Trophoblast cell (in vitro differentiated cells and primary cell): ENCODE measurements around the gene INTS4. TPM values are rescaled to one million over a fixed set of nuclear protein-coding genes. Genes with fewer than 3 reads are reported as not detected.
"Not testable (repeated sequence)": the region's sequence is repeated elsewhere in the genome, so short reads cannot be mapped to it uniquely, and the experiment has no call there.

Source experiments
- DNase-seq, 2 donors: peaks; one replicate each; pipeline ENCODE4 v3.0.0-alpha.2; 2016
- H2AFZ ChIP-seq: 2 replicates; pipeline ENCODE4 v1.6.1; 2013; ENCODE audit warnings: low read length, moderate library complexity, mild to moderate bottlenecking; ENCODE audit not compliant: insufficient read depth, poor library complexity
- H2AK5ac ChIP-seq: 2 replicates; pipeline ENCODE4 v1.6.1; 2013; ENCODE audit warnings: mild to moderate bottlenecking, low read length
- H2BK120ac ChIP-seq: 2 replicates; pipeline ENCODE4 v1.6.1; 2013; ENCODE audit warnings: low read length, mild to moderate bottlenecking, moderate library complexity; ENCODE audit not compliant: insufficient read depth, poor library complexity
- H2BK12ac ChIP-seq: 2 replicates; pipeline ENCODE4 v1.6.1; 2013; ENCODE audit warnings: mild to moderate bottlenecking, low read length, moderate library complexity
- H2BK5ac ChIP-seq: 2 replicates; pipeline ENCODE4 v1.6.1; 2013; ENCODE audit warnings: low read length, low read depth, moderate library complexity, mild to moderate bottlenecking; ENCODE audit not compliant: poor library complexity
- H3K14ac ChIP-seq: 2 replicates; pipeline ENCODE4 v1.6.1; 2013; ENCODE audit warnings: mild to moderate bottlenecking, low read length
- H3K18ac ChIP-seq: 2 replicates; pipeline ENCODE4 v1.6.1; 2013; ENCODE audit warnings: mild to moderate bottlenecking, low read length
- H3K23ac ChIP-seq: 2 replicates; pipeline ENCODE4 v1.6.1; 2013; ENCODE audit warnings: low read length
- H3K27ac ChIP-seq: 2 replicates; pipeline ENCODE4 v1.5.1; 2013; ENCODE audit warnings: low read depth, mild to moderate bottlenecking, inconsistent platforms, low read length, moderate library complexity
- H3K27me3 ChIP-seq: 2 replicates; pipeline ENCODE4 v1.6.1; 2013; ENCODE audit warnings: inconsistent platforms, mild to moderate bottlenecking, low read length, moderate library complexity; ENCODE audit not compliant: insufficient read depth
- H3K36me3 ChIP-seq, 2 experiments: 1 replicate in 1 of 2; 2 replicates in 1 of 2; pipeline ENCODE4 v1.6.1; 2013; ENCODE audit warnings: low read length in 2 of 2, mild to moderate bottlenecking in 2 of 2, moderate library complexity in 1 of 2; ENCODE audit not compliant: insufficient read depth in 2 of 2, control insufficient read depth in 1 of 2
- H3K4ac ChIP-seq: 2 replicates; pipeline ENCODE4 v1.6.1; 2013; ENCODE audit warnings: low read depth, mild to moderate bottlenecking, low read length, moderate library complexity
- H3K4me1 ChIP-seq, 2 experiments: 1 replicate in 1 of 2; 2 replicates in 1 of 2; pipeline ENCODE4 v1.6.1; 2013; ENCODE audit warnings: low read length in 2 of 2, mild to moderate bottlenecking in 2 of 2, moderate library complexity in 1 of 2; ENCODE audit not compliant: insufficient read depth in 2 of 2, control insufficient read depth in 1 of 2
- H3K4me2 ChIP-seq: 2 replicates; pipeline ENCODE4 v1.6.1; 2013; ENCODE audit warnings: inconsistent platforms, mild to moderate bottlenecking, low read length, moderate library complexity
- H3K4me3 ChIP-seq: 2 replicates; pipeline ENCODE4 v1.5.1; 2013; ENCODE audit warnings: mild to moderate bottlenecking, low read depth, low read length, inconsistent platforms
- H3K79me1 ChIP-seq: one replicate; pipeline ENCODE4 v1.6.1; 2013; ENCODE audit warnings: low read length
- H3K79me2 ChIP-seq: 2 replicates; pipeline ENCODE4 v1.6.1; 2013; ENCODE audit warnings: low read length, mild to moderate bottlenecking; ENCODE audit not compliant: control insufficient read depth, insufficient read depth, poor library complexity
- H3K9ac ChIP-seq: 2 replicates; pipeline ENCODE4 v1.6.1; 2013; ENCODE audit warnings: mild to moderate bottlenecking, low read length
- H3K9me3 ChIP-seq: 2 replicates; pipeline ENCODE4 v1.6.1; 2013; ENCODE audit warnings: low read depth, mild to moderate bottlenecking, control low read depth, inconsistent platforms, low read length; ENCODE audit not compliant: insufficient read depth
- H4K12ac ChIP-seq: 2 replicates; pipeline ENCODE4 v1.6.1; 2013; ENCODE audit warnings: low read depth, mild to moderate bottlenecking, low read length, moderate library complexity
- H4K8ac ChIP-seq: 2 replicates; pipeline ENCODE4 v1.6.1; 2013; ENCODE audit warnings: low read depth, mild to moderate bottlenecking, low read length, moderate library complexity
- H4K91ac ChIP-seq: one replicate; pipeline ENCODE4 v1.6.1; 2013; ENCODE audit warnings: low read depth, mild to moderate bottlenecking, low read length, moderate library complexity
- WGBS: extraction: QIAGEN DNeasy Blood & Tissue Kit; methylation state at CpG from one replicate; pipeline ENCODE4 v1.1.7; 2013; ENCODE audit warnings: missing lambda C conversion rate; ENCODE audit not compliant: insufficient read length, insufficient coverage; ENCODE audit errors: extremely low coverage; 5-methylcytosine and 5-hydroxymethylcytosine counted together
- polyA plus RNA-seq: library from polyadenylated mRNA; stranded (reverse); fragments of 200-250 nt; gene quantifications from 2 replicates; pipeline ENCODE4 v1.2.3, GENCODE V29; 2013

Gene INTS4
- 24.7 and 25.4 TPM in 2 replicates for polyA plus RNA-seq

DNA sequence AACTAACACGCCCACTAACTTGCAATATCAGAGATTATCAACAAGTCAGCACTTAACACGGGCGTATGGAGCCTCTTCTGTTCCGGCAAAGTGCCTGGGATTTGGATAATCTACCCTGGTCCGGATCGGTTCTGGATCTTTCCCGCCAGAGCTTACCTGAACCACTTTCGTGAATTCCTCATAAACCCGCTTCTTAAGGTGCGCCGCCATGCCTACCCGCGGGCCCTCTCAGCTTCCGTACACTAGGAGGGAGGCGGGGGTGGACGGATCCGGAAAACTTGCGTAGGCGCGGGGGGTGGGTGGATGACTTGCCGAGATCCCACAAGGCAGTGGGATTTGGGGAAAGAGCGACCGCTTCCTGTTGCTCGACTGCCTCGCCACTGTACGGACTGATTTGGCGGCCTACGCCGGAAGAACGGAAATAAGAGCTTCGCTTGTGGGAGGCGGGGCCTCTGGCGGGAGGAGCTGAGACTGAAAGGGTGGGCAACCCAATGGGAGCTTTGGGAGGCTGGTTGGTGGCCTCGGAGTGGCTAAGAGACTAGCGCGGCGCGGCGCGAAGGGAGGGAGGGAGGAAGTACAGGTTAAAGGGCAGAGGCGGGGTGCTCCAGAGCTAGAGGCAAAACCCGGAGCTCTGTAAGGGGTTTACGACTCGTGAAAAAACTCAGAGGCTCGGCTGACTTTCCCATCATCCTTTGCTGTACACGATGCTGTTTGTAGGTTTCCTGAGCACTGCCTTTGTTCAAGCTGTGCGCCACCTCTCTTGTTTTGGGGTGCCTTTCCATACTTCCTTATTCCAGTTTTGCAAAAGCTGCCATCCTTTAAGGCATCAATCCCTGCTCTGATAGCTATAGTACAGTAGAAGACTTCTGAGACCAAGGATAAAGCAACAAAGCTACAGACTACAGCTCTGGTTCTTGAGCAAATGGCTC, at the start of gene INTS4:
Gene INTS4 (minus strand): TSS at position 235 of the 929 bp plus-strand sequence. CDS start 25 bp downstream, at position 210.
- no peak within 1 kb of the TSS for H2AK5ac ChIP-seq
- no peaks in the 10 kb centered on the region for H3K9me3 ChIP-seq
- H3K9ac ChIP-seq = peak within 1 kb of the TSS; percentile 88
- peak within 1 kb of the TSS; percentile 86 for H4K8ac ChIP-seq
- peaks cover 4% of the 10 kb centered on the region for H3K79me2 ChIP-seq
- H2BK12ac ChIP-seq = no peak within 1 kb of the TSS
- H3K27ac ChIP-seq = peak within 1 kb of the TSS; percentile 59
- peak within 1 kb of the TSS; percentile 36 for H2BK5ac ChIP-seq
- peaks cover 3 to 6% of the 10 kb centered on the region in 2 experiments for H3K4me1 ChIP-seq
- DNase-seq = peak; percentile 99
- H3K23ac ChIP-seq = no peak within 1 kb of the TSS
- peaks cover 7 to 10% of the 10 kb centered on the region in 2 experiments for H3K36me3 ChIP-seq
- WGBS = no CpG with 5 or more reads among the region's 47 CpGs
- peak within 1 kb of the TSS; percentile 82 for H3K4me3 ChIP-seq
- peak within 1 kb of the TSS; percentile 83 for H2AFZ ChIP-seq
- H4K12ac ChIP-seq = peak within 1 kb of the TSS; percentile 87
- peak within 1 kb of the TSS; percentile 77 for H3K4me2 ChIP-seq
- peak within 1 kb of the TSS; percentile 51 for H3K14ac ChIP-seq
- H3K79me1 ChIP-seq = peaks cover 4% of the 10 kb centered on the region
- H3K18ac ChIP-seq = no peak within 1 kb of the TSS
- H2BK120ac ChIP-seq = no peak within 1 kb of the TSS
- no peaks in the 10 kb centered on the region for H3K27me3 ChIP-seq
- peak within 1 kb of the TSS; percentile 50 for H4K91ac ChIP-seq
- peak within 1 kb of the TSS; percentile 80 for H3K4ac ChIP-seq

GRCh38 chr11:78041843-78042440, 47.5 kb upstream of the INTS4 start:
- Histone ChIP-seq H3K4me3 (no peak overlapping the region), H3K79me2 (no peaks in the 10 kb centered on the region), H3K4ac (no peak overlapping the region), H3K27me3 (no peaks in the 10 kb centered on the region), H3K14ac (no peak overlapping the region), H3K79me1 (peaks cover 12% of the 10 kb centered on the region), H3K9ac (no peak overlapping the region), H2AK5ac (peak overlapping the region; percentile 58), H3K27ac (no peak overlapping the region), H3K23ac (no peak overlapping the region), H3K4me1 (peaks cover 16 to 20% of the 10 kb centered on the region in 2 experiments), H2AFZ (no peak overlapping the region), H3K18ac (no peak overlapping the region), H4K91ac (peak overlapping the region; percentile 36), H4K8ac (no peak overlapping the region), H2BK5ac (no peak overlapping the region), H2BK120ac (no peak overlapping the region), H4K12ac (no peak overlapping the region), H3K36me3 (no peaks in the 10 kb centered on the region), H2BK12ac (peak overlapping the region; percentile 11), H3K9me3 (no peaks in the 10 kb centered on the region), H3K4me2 (no peak overlapping the region)
- no peak for DNase-seq
- no CpG with 5 or more reads among the region's 14 CpGs for WGBS

DNA sequence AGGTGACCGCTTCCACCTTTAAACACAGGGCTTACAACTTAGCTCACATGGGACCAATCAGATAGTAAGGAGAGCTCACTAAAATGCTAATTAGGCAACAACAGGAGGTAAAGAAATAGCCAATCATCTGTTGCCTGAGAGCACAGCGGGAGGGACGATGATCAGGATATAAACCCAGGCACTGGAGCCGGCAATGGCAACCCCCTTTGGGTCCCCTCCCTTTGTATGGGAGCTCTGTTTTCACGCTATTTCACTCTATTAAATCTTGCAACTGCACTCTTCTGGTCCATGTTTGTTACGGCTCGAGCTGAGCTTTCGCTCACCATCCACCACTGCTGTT, 46.9 kb upstream of the INTS4 start:
- not testable (repeated sequence) for H3K23ac ChIP-seq, H3K79me2 ChIP-seq, H3K9ac ChIP-seq, H3K4ac ChIP-seq, H2BK5ac ChIP-seq, H3K18ac ChIP-seq, H4K8ac ChIP-seq, H3K9me3 ChIP-seq, H3K14ac ChIP-seq, H3K27ac ChIP-seq, H3K27me3 ChIP-seq, H2BK120ac ChIP-seq, H2AFZ ChIP-seq, H3K4me3 ChIP-seq, H4K12ac ChIP-seq, H3K4me2 ChIP-seq, H3K36me3 ChIP-seq, DNase-seq
- WGBS = no CpG with 5 or more reads among the region's 8 CpGs
- peaks cover 19 to 22% of the 10 kb centered on the region in 2 experiments for H3K4me1 ChIP-seq
- H2BK12ac ChIP-seq = peak overlapping the region; percentile 11
- H3K79me1 ChIP-seq = peaks cover 11% of the 10 kb centered on the region
- H4K91ac ChIP-seq = peak overlapping the region; percentile 36
- H2AK5ac ChIP-seq = peak overlapping the region; percentile 58

- no CpG with 5 or more reads among the region's 15 CpGs for WGBS
- H3K27ac ChIP-seq = peak overlapping the region; percentile 84
- H3K4me2 ChIP-seq = no peak overlapping the region
- H3K79me1 ChIP-seq = peaks cover 8% of the 10 kb centered on the region
- peak overlapping the region; percentile 38 for H2AFZ ChIP-seq
- peak overlapping the region; percentile 45 for H2BK5ac ChIP-seq
- H3K9ac ChIP-seq = no peak overlapping the region
- H3K18ac ChIP-seq = peak overlapping the region; percentile 73
- no peaks in the 10 kb centered on the region for H3K9me3 ChIP-seq
- H3K4me3 ChIP-seq = no peak overlapping the region
- H4K8ac ChIP-seq = peak overlapping the region; percentile 72
- peak overlapping the region; percentile 55 for H2BK12ac ChIP-seq
- peak overlapping the region; percentile 74 for H4K12ac ChIP-seq
- no peaks in the 10 kb centered on the region for H3K36me3 ChIP-seq
- H3K27me3 ChIP-seq = no peaks in the 10 kb centered on the region
- peak overlapping the region; percentile 75 for H4K91ac ChIP-seq
- H3K4ac ChIP-seq = peak overlapping the region; percentile 53
- H3K23ac ChIP-seq = no peak overlapping the region
- peak; percentile 66 to 74 for DNase-seq
- peak overlapping the region; percentile 78 for H2BK120ac ChIP-seq
- H3K79me2 ChIP-seq = no peaks in the 10 kb centered on the region
- H3K4me1 ChIP-seq = peaks cover 15 to 19% of the 10 kb centered on the region in 2 experiments
- H2AK5ac ChIP-seq = peak overlapping the region; percentile 42
- H3K14ac ChIP-seq = peak overlapping the region; percentile 83
Observed at GRCh38 chr11:78040691-78041379, 46.4 kb upstream of the INTS4 start.
